H9 (cell line): ENCODE results near the gene NDRG4. TPM values are rescaled to one million over a fixed set of nuclear protein-coding genes. Genes with fewer than 3 reads are reported as not detected.

ENCODE experiments used
- DNase-seq: peaks from one replicate; pipeline ENCODE4 v3.0.0-alpha.2; 2017
- H2AFZ ChIP-seq: one replicate; pipeline ENCODE4 v1.6.1; 2013; ENCODE audit warnings: mild to moderate bottlenecking, low read length, control low read depth, moderate library complexity
- H2AK5ac ChIP-seq: 2 replicates; pipeline ENCODE4 v1.6.1; 2013; ENCODE audit warnings: low read length, control low read depth, mixed read lengths; ENCODE audit not compliant: insufficient read length
- H2BK120ac ChIP-seq: one replicate; pipeline ENCODE4 v1.6.1; 2013; ENCODE audit warnings: low read depth, mild to moderate bottlenecking, low read length, control low read depth, inconsistent platforms; ENCODE audit not compliant: poor library complexity, severe bottlenecking
- H2BK12ac ChIP-seq: 2 replicates; pipeline ENCODE4 v1.6.1; 2013; ENCODE audit warnings: low read length, control low read depth, mixed read lengths, low read depth; ENCODE audit not compliant: insufficient read length
- H2BK15ac ChIP-seq: 2 replicates; pipeline ENCODE4 v1.6.1; 2013; ENCODE audit warnings: low read depth, low read length, control low read depth
- H2BK20ac ChIP-seq: one replicate; pipeline ENCODE4 v1.6.1; 2013; ENCODE audit warnings: low read depth, mild to moderate bottlenecking, low read length, control low read depth, inconsistent platforms; ENCODE audit not compliant: poor library complexity, severe bottlenecking
- H2BK5ac ChIP-seq: 2 replicates; pipeline ENCODE4 v1.6.1; 2013; ENCODE audit warnings: low read length, control low read depth, mixed read lengths; ENCODE audit not compliant: insufficient read length
- H3K14ac ChIP-seq: 2 replicates; pipeline ENCODE4 v1.6.1; 2013; ENCODE audit warnings: low read length, control low read depth; ENCODE audit not compliant: insufficient read depth
- H3K18ac ChIP-seq: 2 replicates; pipeline ENCODE4 v1.6.1; 2013; ENCODE audit warnings: low read depth, mild to moderate bottlenecking, mixed read lengths, low read length, control low read depth; ENCODE audit not compliant: insufficient read length
- H3K23ac ChIP-seq: 2 replicates; pipeline ENCODE4 v1.6.1; 2013; ENCODE audit warnings: low read length, control low read depth, mixed read lengths, low read depth; ENCODE audit not compliant: insufficient read length
- H3K23me2 ChIP-seq: 2 replicates; pipeline ENCODE4 v1.6.1; 2013; ENCODE audit warnings: low read depth, mild to moderate bottlenecking, mixed read lengths, low read length, control low read depth; ENCODE audit not compliant: insufficient read length, poor library complexity, severe bottlenecking
- H3K27ac ChIP-seq: 2 replicates; pipeline ENCODE4 v1.5.1; 2013; ENCODE audit warnings: low read length, control low read depth, mixed read lengths, low read depth; ENCODE audit not compliant: insufficient read length
- H3K27me3 ChIP-seq: 2 replicates; pipeline ENCODE4 v1.6.1; 2013; ENCODE audit warnings: low read length, control low read depth, inconsistent platforms; ENCODE audit not compliant: insufficient read depth
- H3K4ac ChIP-seq: 2 replicates; pipeline ENCODE4 v1.6.1; 2013; ENCODE audit warnings: low read depth, mild to moderate bottlenecking, control low read depth, inconsistent platforms, low read length, moderate library complexity
- H3K4me1 ChIP-seq: 2 replicates; pipeline ENCODE4 v1.6.1; 2013; ENCODE audit warnings: low read length, control low read depth, inconsistent platforms; ENCODE audit not compliant: insufficient read depth
- H3K4me2 ChIP-seq: 2 replicates; pipeline ENCODE4 v1.6.1; 2013; ENCODE audit warnings: low read length, control low read depth, mixed read lengths; ENCODE audit not compliant: insufficient read length, insufficient read depth
- H3K56ac ChIP-seq: 2 replicates; pipeline ENCODE4 v1.6.1; 2013; ENCODE audit warnings: low read depth, mild to moderate bottlenecking, mixed read lengths, low read length, control low read depth; ENCODE audit not compliant: insufficient read length
- H3K79me1 ChIP-seq: 2 replicates; pipeline ENCODE4 v1.6.1; 2013; ENCODE audit warnings: low read depth, mild to moderate bottlenecking, moderate library complexity, low read length, control low read depth, inconsistent platforms; ENCODE audit not compliant: insufficient read depth, poor library complexity, severe bottlenecking
- H3K79me2 ChIP-seq: 2 replicates; pipeline ENCODE4 v1.6.1; 2013; ENCODE audit warnings: low read length, control low read depth, inconsistent platforms; ENCODE audit not compliant: insufficient read depth
- H3K9ac ChIP-seq: 2 replicates; pipeline ENCODE4 v1.6.1; 2013; ENCODE audit warnings: low read length, control low read depth, mixed read lengths; ENCODE audit not compliant: insufficient read length; ENCODE audit errors: extremely low read depth
- H3K9me3 ChIP-seq: one replicate; pipeline ENCODE4 v1.6.1; 2013; ENCODE audit warnings: low read depth, low read length, inconsistent platforms; ENCODE audit not compliant: control insufficient read depth
- H3T11ph ChIP-seq: one replicate; pipeline ENCODE4 v1.6.1; 2013; ENCODE audit warnings: mild to moderate bottlenecking, low read length, control low read depth, inconsistent platforms
- H4K20me1 ChIP-seq: one replicate; pipeline ENCODE4 v1.6.1; 2013; ENCODE audit not compliant: control insufficient read depth, insufficient read length, insufficient read depth
- H4K5ac ChIP-seq: 2 replicates; pipeline ENCODE4 v1.6.1; 2013; ENCODE audit warnings: low read depth, mild to moderate bottlenecking, mixed read lengths, low read length, control low read depth; ENCODE audit not compliant: insufficient read length
- H4K8ac ChIP-seq: replicated peaks from 2 replicates; pipeline ENCODE4 v1.6.1; 2013; ENCODE audit warnings: low read length, control low read depth, mixed read lengths, low read depth; ENCODE audit not compliant: insufficient read length
- H4K91ac ChIP-seq: 2 replicates; pipeline ENCODE4 v1.6.1; 2013; ENCODE audit warnings: low read depth, mild to moderate bottlenecking, moderate library complexity, mixed read lengths, low read length, control low read depth; ENCODE audit not compliant: insufficient read length
- H3K27ac Mint-ChIP-seq, 3 experiments: 2 replicates in 2 of 3; 3 replicates in 1 of 3; pipeline ENCODE4 v1.8.0; 2020 to 2021; ENCODE audit warnings: mixed read lengths in 3 of 3, mild to moderate bottlenecking in 1 of 3, moderate library complexity in 1 of 3
- H3K27me3 Mint-ChIP-seq: 2 replicates; pipeline ENCODE4 v1.8.0; 2021; ENCODE audit warnings: low read depth, mild to moderate bottlenecking, moderate library complexity, mixed read lengths
- H3K36me3 Mint-ChIP-seq, 3 experiments: 2 replicates in 2 of 3; 3 replicates in 1 of 3; pipeline ENCODE4 v1.8.0; 2020 to 2021; ENCODE audit warnings: low read depth in 3 of 3, mixed read lengths in 3 of 3; ENCODE audit not compliant: insufficient read depth in 1 of 3
- H3K4me1 Mint-ChIP-seq, 2 experiments: 2 replicates each; pipeline ENCODE4 v1.8.0; 2020; ENCODE audit warnings: mixed read lengths in 2 of 2
- H3K4me3 Mint-ChIP-seq, 2 experiments: 2 replicates in 1 of 2; 3 replicates in 1 of 2; pipeline ENCODE4 v1.8.0; 2020 to 2021; ENCODE audit warnings: mild to moderate bottlenecking in 2 of 2, mixed read lengths in 2 of 2, moderate library complexity in 1 of 2
- H3K9me3 Mint-ChIP-seq, 2 experiments: 2 replicates in 1 of 2; 3 replicates in 1 of 2; pipeline ENCODE4 v1.8.0; 2020; ENCODE audit warnings: mild to moderate bottlenecking in 2 of 2, mixed read lengths in 2 of 2, moderate library complexity in 1 of 2
- WGBS: extraction: QIAGEN DNeasy Blood & Tissue Kit; methylation state at CpG from one replicate; pipeline ENCODE4 v1.1.7; 2013; ENCODE audit warnings: missing lambda C conversion rate, low lambda C conversion rate, mixed read lengths; ENCODE audit not compliant: insufficient read length; ENCODE audit errors: extremely low coverage; 5-methylcytosine and 5-hydroxymethylcytosine counted together
- total RNA-seq: library from RNA; stranded (reverse); gene quantifications from 2 replicates; pipeline ENCODE4 v1.2.1, GENCODE V29; 2021
- TF ChIP-seq, protein P1 (sequence below): fragments of 200-600 bp; sonication (generic); conservative IDR thresholded peaks from 3 replicates; pipeline ENCODE4 v1.8.0; 2021; ENCODE audit warnings: antibody characterized with exemption, mild to moderate bottlenecking

NDRG4 gene
- total RNA-seq, 1 experiment from 2014 or later = 18.6 TPM

DNA sequence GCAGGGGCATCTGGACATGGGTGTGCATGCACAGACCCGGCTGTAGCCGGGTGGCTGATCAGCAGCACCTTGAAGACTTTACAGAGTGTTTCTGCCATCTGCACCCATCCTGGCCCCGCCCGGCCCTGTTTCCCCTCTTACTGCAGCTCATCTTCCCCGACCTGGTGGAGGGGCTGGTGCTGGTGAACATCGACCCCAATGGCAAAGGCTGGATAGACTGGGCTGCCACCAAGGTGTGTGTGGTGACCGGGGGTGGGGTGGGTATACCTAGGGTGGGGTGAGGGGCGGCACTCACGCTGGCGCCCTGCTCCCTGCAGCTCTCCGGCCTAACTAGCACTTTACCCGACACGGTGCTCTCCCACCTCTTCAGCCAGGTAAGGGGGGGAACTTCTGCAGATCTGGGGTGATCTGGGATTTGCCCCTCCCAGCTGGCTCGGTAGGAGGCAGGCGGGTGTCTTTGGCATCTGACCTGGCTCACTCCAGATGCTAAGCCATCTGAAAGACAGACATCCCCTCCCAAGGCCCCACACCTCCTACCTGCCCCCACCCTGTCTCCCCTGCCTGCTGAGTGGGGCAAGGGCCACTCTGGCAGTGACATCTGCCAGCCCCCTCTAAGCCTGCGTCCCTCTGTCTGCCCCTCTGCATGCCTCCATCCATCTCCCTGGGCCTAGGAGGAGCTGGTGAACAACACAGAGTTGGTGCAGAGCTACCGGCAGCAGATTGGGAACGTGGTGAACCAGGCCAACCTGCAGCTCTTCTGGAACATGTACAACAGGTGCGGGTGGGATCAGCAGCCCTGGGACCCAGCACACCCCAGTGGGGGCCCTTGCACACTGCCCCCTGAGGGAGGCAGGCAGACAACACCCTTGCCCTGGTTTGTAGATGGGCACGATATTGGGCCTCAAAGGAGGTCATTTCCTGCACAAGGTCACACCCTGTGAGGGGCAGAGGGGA, 6.6 kb downstream of the NDRG4 start:
- Histone ChIP-seq H3K14ac (no peak overlapping the region), H3K4ac (no peak overlapping the region)
- TF ChIP-seq, protein P1, sequence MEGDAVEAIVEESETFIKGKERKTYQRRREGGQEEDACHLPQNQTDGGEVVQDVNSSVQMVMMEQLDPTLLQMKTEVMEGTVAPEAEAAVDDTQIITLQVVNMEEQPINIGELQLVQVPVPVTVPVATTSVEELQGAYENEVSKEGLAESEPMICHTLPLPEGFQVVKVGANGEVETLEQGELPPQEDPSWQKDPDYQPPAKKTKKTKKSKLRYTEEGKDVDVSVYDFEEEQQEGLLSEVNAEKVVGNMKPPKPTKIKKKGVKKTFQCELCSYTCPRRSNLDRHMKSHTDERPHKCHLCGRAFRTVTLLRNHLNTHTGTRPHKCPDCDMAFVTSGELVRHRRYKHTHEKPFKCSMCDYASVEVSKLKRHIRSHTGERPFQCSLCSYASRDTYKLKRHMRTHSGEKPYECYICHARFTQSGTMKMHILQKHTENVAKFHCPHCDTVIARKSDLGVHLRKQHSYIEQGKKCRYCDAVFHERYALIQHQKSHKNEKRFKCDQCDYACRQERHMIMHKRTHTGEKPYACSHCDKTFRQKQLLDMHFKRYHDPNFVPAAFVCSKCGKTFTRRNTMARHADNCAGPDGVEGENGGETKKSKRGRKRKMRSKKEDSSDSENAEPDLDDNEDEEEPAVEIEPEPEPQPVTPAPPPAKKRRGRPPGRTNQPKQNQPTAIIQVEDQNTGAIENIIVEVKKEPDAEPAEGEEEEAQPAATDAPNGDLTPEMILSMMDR = no peak

More for the DNA sequence above, 6.6 kb downstream of the NDRG4 start:
- Histone ChIP-seq H3K9ac (no peak overlapping the region), H2BK15ac (no peak overlapping the region), H4K20me1 (no peaks in the 10 kb centered on the region), H3K9me3 (no peaks in the 10 kb centered on the region), H3K18ac (no peak overlapping the region), H3K23ac (no peak overlapping the region), H3K4me1 (0 out of 2 replicates have a peak, but pooled peaks cover 3% of the 10 kb centered on the region), H2BK120ac (no peak overlapping the region), H3T11ph (no peak overlapping the region), H3K79me1 (no peaks in the 10 kb centered on the region), H2AFZ (no peak overlapping the region), H3K79me2 (no peaks in the 10 kb centered on the region), H2BK5ac (no peak overlapping the region), H2BK12ac (no peak overlapping the region), H3K23me2 (peaks cover 8% of the 10 kb centered on the region), H2BK20ac (no peak overlapping the region), H3K56ac (no peak overlapping the region), H2AK5ac (no peak overlapping the region), H3K27me3 (no peaks in the 10 kb centered on the region), H4K8ac (no peak overlapping the region), H3K4me2 (no peak overlapping the region), H4K5ac (no peak overlapping the region), H3K27ac (no peak overlapping the region), H4K91ac (no peak overlapping the region)
- no CpG with 5 or more reads among the region's 20 CpGs for WGBS
- Mint-ChIP-seq H3K36me3 (peaks cover 8 to 15% (median 9%) of the 10 kb centered on the region in 3 experiments; a peak in 6 of 7 replicates), H3K27ac (peak overlapping the region in 1 of 3 experiments; percentile 78; a peak in 2 of 7 replicates), H3K27me3 (peaks cover 8% of the 10 kb centered on the region), H3K4me3 (no peak overlapping the region; a peak in 1 of 5 replicates), H3K4me1 (peaks cover 2 to 10% of the 10 kb centered on the region in 2 experiments), H3K9me3 (no peaks in the 10 kb centered on the region)
- peak; percentile 26 for DNase-seq
